ENCODE data around the gene DUSP28. TPM values are rescaled to one million over a fixed set of nuclear protein-coding genes. Genes with fewer than 3 reads are reported as not detected.
A peak's percentile ranks its signal among the peaks of the same experiment; 100 is the strongest.

Gene DUSP28
- total and polyA plus RNA-seq, 2 experiments from 2014 or later = 2.7 to 4.3 TPM

DNA sequence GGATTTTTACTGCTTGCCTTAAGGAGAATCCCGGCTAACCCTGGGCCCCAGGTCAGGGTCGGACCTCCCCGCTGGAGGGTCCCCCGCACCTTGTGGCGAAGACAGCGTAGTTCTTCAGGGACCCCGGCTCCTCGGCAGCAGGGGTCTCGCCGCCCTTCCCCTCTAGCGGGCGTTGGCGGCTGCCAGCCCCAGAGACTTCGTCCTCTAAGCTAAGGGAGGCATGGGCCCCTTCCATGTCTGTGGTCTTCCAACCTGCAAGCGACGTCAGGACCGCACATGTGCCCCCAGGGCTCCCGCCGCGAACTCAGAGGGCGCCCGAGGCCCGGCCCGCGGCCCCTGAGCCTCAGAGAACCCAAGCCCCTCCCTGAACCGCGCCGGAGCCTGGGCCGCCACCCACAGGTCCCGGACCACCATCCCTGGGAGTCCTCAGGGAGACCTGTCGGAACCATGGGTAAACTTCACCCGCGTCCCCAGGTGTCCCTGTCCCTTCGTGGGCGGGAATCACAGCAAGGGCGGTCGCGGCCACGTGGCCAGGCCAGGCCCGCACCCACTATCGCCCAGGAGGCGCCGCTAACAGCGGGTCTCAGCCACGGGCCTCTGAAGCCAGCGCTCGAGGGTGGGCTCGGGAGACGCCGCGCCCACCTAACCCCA is 2.9 kb upstream of the DUSP28 start:
- Histone ChIP-seq H3K4me3 (peak overlapping the region; percentile 56), H3K79me2 (replicated peaks; ENCODE audit: insufficient read depth) (peaks cover 9% of the 10 kb centered on the region; the same call in 1 of the 2 replicates), H3K9me2 (ENCODE audit: insufficient read depth) (no peaks in the 10 kb centered on the region; the same call in 1 of the 2 replicates), H2AFZ (peak overlapping the region; percentile 56; the same call in 1 of the 2 replicates), H3K4me2 (peak overlapping the region; percentile 78), H4K20me1 (replicated peaks; ENCODE audit: insufficient read depth) (no peaks in the 10 kb centered on the region), H3K4me1 (ENCODE audit: insufficient read depth) (peaks cover 15% of the 10 kb centered on the region), H3K36me3 (ENCODE audit: insufficient read depth) (no peaks in the 10 kb centered on the region), H3K27ac (ENCODE audit: low read depth) (no peak overlapping the region), H3K27me3 (ENCODE audit: insufficient read depth) (peaks cover 24% of the 10 kb centered on the region), H3F3A (replicated peaks; ENCODE audit: low read depth) (0 out of 2 replicates have a peak, but pooled peaks cover 5% of the 10 kb centered on the region)
- DNase-seq (ENCODE audit: low spot score) (peak; percentile 48), ATAC-seq (peak; percentile 4)
- Mint-ChIP-seq H3K27me3 (ENCODE audit: insufficient read depth, low read depth, poor library complexity) (peaks cover 32% of the 10 kb centered on the region), H3K4me3 (peak overlapping the region; percentile 53), H3K4me1 (peaks cover 26% of the 10 kb centered on the region), H3K9me3 (no peaks in the 10 kb centered on the region; the same call in 2 of the 3 replicates), H3K27ac (no peak overlapping the region), H3K36me3 (ENCODE audit: low read depth) (peaks cover 14% of the 10 kb centered on the region; the same call in 2 of the 3 replicates)
- TF ChIP-seq ETS1 (IDR thresholded peaks at IDR 0.05) (no peak), ZNF114 (CRISPR knock-in tag; IDR thresholded peaks at IDR 0.05) (no peak), EZH2 (IDR thresholded peaks at IDR 0.05; ENCODE audit: low read depth, unreplicated experiment) (no peak), CTCF (conservative IDR thresholded peaks at IDR 0.05; ENCODE audit: low read depth in 2 of 2) (0 out of 4 replicates have a peak, but pooled peaks of 1 of the 2 experiments have one; percentile 10), ZNF331 (CRISPR knock-in tag; IDR thresholded peaks at IDR 0.05; ENCODE audit: low read depth) (no peak), STAT1 (IDR thresholded peaks at IDR 0.05; ENCODE audit: unreplicated experiment) (no peak), EZH2phosphoT487 (IDR thresholded peaks at IDR 0.05; ENCODE audit: unreplicated experiment) (no peak)
- TF ChIP-seq, protein P1, sequence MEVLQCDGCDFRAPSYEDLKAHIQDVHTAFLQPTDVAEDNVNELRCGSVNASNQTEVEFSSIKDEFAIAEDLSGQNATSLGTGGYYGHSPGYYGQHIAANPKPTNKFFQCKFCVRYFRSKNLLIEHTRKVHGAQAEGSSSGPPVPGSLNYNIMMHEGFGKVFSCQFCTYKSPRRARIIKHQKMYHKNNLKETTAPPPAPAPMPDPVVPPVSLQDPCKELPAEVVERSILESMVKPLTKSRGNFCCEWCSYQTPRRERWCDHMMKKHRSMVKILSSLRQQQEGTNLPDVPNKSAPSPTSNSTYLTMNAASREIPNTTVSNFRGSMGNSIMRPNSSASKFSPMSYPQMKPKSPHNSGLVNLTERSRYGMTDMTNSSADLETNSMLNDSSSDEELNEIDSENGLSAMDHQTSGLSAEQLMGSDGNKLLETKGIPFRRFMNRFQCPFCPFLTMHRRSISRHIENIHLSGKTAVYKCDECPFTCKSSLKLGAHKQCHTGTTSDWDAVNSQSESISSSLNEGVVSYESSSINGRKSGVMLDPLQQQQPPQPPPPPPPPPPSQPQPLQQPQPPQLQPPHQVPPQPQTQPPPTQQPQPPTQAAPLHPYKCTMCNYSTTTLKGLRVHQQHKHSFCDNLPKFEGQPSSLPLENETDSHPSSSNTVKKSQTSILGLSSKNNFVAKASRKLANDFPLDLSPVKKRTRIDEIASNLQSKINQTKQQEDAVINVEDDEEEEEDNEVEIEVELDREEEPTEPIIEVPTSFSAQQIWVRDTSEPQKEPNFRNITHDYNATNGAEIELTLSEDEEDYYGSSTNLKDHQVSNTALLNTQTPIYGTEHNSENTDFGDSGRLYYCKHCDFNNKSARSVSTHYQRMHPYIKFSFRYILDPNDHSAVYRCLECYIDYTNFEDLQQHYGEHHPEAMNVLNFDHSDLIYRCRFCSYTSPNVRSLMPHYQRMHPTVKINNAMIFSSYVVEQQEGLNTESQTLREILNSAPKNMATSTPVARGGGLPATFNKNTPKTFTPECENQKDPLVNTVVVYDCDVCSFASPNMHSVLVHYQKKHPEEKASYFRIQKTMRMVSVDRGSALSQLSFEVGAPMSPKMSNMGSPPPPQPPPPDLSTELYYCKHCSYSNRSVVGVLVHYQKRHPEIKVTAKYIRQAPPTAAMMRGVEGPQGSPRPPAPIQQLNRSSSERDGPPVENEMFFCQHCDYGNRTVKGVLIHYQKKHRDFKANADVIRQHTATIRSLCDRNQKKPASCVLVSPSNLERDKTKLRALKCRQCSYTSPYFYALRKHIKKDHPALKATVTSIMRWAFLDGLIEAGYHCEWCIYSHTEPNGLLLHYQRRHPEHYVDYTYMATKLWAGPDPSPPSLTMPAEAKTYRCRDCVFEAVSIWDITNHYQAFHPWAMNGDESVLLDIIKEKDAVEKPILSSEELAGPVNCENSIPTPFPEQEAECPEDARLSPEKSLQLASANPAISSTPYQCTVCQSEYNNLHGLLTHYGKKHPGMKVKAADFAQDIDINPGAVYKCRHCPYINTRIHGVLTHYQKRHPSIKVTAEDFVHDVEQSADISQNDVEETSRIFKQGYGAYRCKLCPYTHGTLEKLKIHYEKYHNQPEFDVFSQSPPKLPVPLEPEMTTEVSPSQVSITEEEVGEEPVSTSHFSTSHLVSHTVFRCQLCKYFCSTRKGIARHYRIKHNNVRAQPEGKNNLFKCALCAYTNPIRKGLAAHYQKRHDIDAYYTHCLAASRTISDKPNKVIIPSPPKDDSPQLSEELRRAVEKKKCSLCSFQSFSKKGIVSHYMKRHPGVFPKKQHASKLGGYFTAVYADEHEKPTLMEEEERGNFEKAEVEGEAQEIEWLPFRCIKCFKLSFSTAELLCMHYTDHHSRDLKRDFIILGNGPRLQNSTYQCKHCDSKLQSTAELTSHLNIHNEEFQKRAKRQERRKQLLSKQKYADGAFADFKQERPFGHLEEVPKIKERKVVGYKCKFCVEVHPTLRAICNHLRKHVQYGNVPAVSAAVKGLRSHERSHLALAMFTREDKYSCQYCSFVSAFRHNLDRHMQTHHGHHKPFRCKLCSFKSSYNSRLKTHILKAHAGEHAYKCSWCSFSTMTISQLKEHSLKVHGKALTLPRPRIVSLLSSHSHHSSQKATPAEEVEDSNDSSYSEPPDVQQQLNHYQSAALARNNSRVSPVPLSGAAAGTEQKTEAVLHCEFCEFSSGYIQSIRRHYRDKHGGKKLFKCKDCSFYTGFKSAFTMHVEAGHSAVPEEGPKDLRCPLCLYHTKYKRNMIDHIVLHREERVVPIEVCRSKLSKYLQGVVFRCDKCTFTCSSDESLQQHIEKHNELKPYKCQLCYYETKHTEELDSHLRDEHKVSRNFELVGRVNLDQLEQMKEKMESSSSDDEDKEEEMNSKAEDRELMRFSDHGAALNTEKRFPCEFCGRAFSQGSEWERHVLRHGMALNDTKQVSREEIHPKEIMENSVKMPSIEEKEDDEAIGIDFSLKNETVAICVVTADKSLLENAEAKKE (CRISPR knock-in tag; IDR thresholded peaks at IDR 0.05) = no peak
- TF ChIP-seq, protein P2, sequence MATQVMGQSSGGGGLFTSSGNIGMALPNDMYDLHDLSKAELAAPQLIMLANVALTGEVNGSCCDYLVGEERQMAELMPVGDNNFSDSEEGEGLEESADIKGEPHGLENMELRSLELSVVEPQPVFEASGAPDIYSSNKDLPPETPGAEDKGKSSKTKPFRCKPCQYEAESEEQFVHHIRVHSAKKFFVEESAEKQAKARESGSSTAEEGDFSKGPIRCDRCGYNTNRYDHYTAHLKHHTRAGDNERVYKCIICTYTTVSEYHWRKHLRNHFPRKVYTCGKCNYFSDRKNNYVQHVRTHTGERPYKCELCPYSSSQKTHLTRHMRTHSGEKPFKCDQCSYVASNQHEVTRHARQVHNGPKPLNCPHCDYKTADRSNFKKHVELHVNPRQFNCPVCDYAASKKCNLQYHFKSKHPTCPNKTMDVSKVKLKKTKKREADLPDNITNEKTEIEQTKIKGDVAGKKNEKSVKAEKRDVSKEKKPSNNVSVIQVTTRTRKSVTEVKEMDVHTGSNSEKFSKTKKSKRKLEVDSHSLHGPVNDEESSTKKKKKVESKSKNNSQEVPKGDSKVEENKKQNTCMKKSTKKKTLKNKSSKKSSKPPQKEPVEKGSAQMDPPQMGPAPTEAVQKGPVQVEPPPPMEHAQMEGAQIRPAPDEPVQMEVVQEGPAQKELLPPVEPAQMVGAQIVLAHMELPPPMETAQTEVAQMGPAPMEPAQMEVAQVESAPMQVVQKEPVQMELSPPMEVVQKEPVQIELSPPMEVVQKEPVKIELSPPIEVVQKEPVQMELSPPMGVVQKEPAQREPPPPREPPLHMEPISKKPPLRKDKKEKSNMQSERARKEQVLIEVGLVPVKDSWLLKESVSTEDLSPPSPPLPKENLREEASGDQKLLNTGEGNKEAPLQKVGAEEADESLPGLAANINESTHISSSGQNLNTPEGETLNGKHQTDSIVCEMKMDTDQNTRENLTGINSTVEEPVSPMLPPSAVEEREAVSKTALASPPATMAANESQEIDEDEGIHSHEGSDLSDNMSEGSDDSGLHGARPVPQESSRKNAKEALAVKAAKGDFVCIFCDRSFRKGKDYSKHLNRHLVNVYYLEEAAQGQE (IDR thresholded peaks at IDR 0.05; ENCODE audit: unreplicated experiment) = no peak

Measured in GM23338 (cell line).